ENCODE measurements around the gene WNT11. TPM values are rescaled to one million over a fixed set of nuclear protein-coding genes. Genes with fewer than 3 reads are reported as not detected.

The WNT11 gene
- polyA plus RNA-seq, 1 of the 3 experiments (the other 2 are of a cell fraction) = 0.43 TPM

- 77% methylated on average over 7 of the region's 13 CpGs for WGBS (ENCODE audit: low lambda C conversion rate)
Observed at GRCh38 chr11:76167590-76167989, 38.7 kb downstream of the WNT11 start.

More at GRCh38 chr11:76167590-76167989, 38.7 kb downstream of the WNT11 start:
- CTCF ChIA-PET = no interaction called here
- Histone ChIP-seq H3K36me3 (replicated peaks in 1 of 2; ENCODE audit: control insufficient read depth in 1 of 2, insufficient read depth in 2 of 2, low read length in 1 of 2) (no peaks in the 10 kb centered on the region), H3K27me3 (ENCODE audit: insufficient read depth) (no peaks in the 10 kb centered on the region), H3K4me1 (ENCODE audit: control insufficient read depth in 1 of 2, insufficient read depth in 2 of 2, low read depth in 1 of 2, low read length in 1 of 2) (peaks cover 0 to 19% of the 10 kb centered on the region in 2 experiments; a peak in 1 of 4 replicates), H3K9ac (no peak overlapping the region), H3K4me3 (ENCODE audit: low read depth in 2 of 2, low read length in 1 of 2) (no peak overlapping the region), H3F3A (replicated peaks; ENCODE audit: insufficient read depth) (no peaks in the 10 kb centered on the region), H2AFZ (ENCODE audit: low read depth) (no peak overlapping the region), H3K9me2 (no peaks in the 10 kb centered on the region), H4K20me1 (ENCODE audit: insufficient read depth) (no peaks in the 10 kb centered on the region), H3K79me2 (ENCODE audit: insufficient read depth) (no peaks in the 10 kb centered on the region), H3K9me3 (no peaks in the 10 kb centered on the region), H3K4me2 (no peak overlapping the region), H3K27ac (ENCODE audit: low read depth in 2 of 2, low read length in 1 of 2) (no peak overlapping the region)
- POLR2A ChIA-PET = no interaction called here
- no peak for TF ChIP-seq POLR2AphosphoS5 (IDR thresholded peaks at IDR 0.05; ENCODE audit: low read depth, low read length)
- no peak for TF ChIP-seq EP300 (IDR thresholded peaks at IDR 0.05; ENCODE audit: borderline replicate concordance in 1 of 2, low read depth in 1 of 2, low read length in 1 of 2)
- no peak for TF ChIP-seq USF2 (IDR thresholded peaks at IDR 0.05; ENCODE audit: borderline replicate concordance, low read depth, low read length)
- no peak for TF ChIP-seq GABPA (IDR thresholded peaks at IDR 0.05; ENCODE audit: low read depth)
- no peak for TF ChIP-seq MEF2A (IDR thresholded peaks at IDR 0.05; ENCODE audit: borderline replicate concordance, low read depth)
- TF ChIP-seq RCOR1 (IDR thresholded peaks at IDR 0.05; ENCODE audit: low read length) = no peak
- no peak for TF ChIP-seq JUND (IDR thresholded peaks at IDR 0.05)
- TF ChIP-seq ELF1 (IDR thresholded peaks at IDR 0.05) = no peak
- no peak for TF ChIP-seq FOXJ3 (CRISPR knock-in tag; IDR thresholded peaks at IDR 0.05)
- TF ChIP-seq NFIC (IDR thresholded peaks at IDR 0.05; ENCODE audit: borderline replicate concordance) = no peak
- TF ChIP-seq YY1 (IDR thresholded peaks at IDR 0.05; ENCODE audit: low read depth) = no peak
- no peak for TF ChIP-seq RFX5 (IDR thresholded peaks at IDR 0.05; ENCODE audit: low read length)
- no peak for TF ChIP-seq ZBTB33 (IDR thresholded peaks at IDR 0.05; ENCODE audit: borderline replicate concordance, low read depth)
- TF ChIP-seq REST (IDR thresholded peaks at IDR 0.05; ENCODE audit: low read depth, low read length) = no peak
- no peak for TF ChIP-seq NRF1 (IDR thresholded peaks at IDR 0.05; ENCODE audit: low read depth, low read length)
- TF ChIP-seq EZH2phosphoT487 (IDR thresholded peaks at IDR 0.05; ENCODE audit: borderline replicate concordance, low read depth) = no peak
- TF ChIP-seq SMC3 (IDR thresholded peaks at IDR 0.05; ENCODE audit: low read depth, low read length) = no peak
- no peak for TF ChIP-seq TCF12 (IDR thresholded peaks at IDR 0.05)
- no peak for DNase-seq
